ENCODE measurements around the gene CYBA.

DNA sequence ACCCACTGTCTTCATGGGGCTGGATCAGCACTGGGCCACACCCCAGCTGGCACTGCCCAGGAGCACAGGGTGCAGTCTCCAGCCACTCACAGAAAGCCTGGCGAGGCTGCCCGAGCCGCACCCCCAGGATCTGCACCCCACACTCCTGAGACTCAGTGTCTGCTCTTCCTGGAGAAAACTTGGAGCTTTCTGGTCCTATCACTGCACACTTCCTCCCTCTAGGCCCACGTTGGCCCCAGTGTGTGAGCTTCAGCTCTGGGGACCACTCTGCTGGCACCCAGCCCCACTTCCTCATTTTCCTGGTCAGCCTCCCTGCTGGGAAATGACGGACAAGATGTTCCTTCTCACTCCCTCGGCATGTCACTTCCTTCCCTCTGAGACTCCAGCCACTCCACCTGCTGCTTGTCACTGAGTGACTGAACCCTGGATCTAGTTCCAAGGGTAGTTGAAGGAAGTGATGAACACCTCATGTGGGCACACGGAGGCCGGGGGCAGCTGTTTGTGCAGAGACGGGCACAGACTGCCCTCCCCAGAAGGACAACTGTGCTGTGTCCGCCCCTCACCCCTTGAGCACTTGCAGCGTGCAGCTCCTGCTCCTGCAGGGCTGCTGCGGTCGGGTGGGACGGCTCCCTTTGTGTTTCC, 51.6 kb downstream of the CYBA start:
- no peak for TF ChIP-seq POLR2A (IDR thresholded peaks at IDR 0.05; ENCODE audit: low read length)
- TF ChIP-seq GATA1 (IDR thresholded peaks at IDR 0.05; ENCODE audit: low read depth, low read length) = no peak
